ENCODE data around the gene LARP6. TPM values are rescaled to one million over a fixed set of nuclear protein-coding genes. Genes with fewer than 3 reads are reported as not detected.

LARP6 gene
- total and polyA plus RNA-seq, 4 donors = 4.2 to 8.7 (median 6.8) TPM

- H3K36me3 ChIP-seq (ENCODE audit: control insufficient read depth in 4 of 4, insufficient read depth in 4 of 4, low read length in 4 of 4) = no peaks in the 10 kb centered on the region
- no peak for TF ChIP-seq CTCF (IDR thresholded peaks at IDR 0.05; ENCODE audit: control extremely low read depth, extremely low read depth)
- H3K9me3 ChIP-seq (ENCODE audit: control insufficient read depth in 4 of 4, insufficient read depth in 3 of 4, low read length in 3 of 4) = no peaks in the 10 kb centered on the region
- peaks cover 2 to 35% (median 14%) of the 10 kb centered on the region in 5 donors for H3K4me1 ChIP-seq (ENCODE audit: control insufficient read depth in 5 of 5, insufficient read depth in 5 of 5, low read length in 5 of 5)
- 90% methylated on average over 3 of the region's 3 CpGs for WGBS, 2 donors
- no peak overlapping the region for H3K27ac ChIP-seq (ENCODE audit: low read depth in 1 of 2, low read length in 1 of 2)
- H3K4me3 ChIP-seq = no peak overlapping the region
- ATAC-seq (ENCODE audit: insufficient read depth, low FRiP score) (no peak), DNase-seq (peak in 2 of 3 donors; percentile 15 to 39)
- peak overlapping the region in 1 of 2 donors; percentile 42 for H3K9ac ChIP-seq (ENCODE audit: insufficient read depth in 1 of 2, low read length in 2 of 2)
- no peaks in the 10 kb centered on the region for H3K27me3 ChIP-seq (ENCODE audit: control insufficient read depth in 3 of 3, insufficient read depth in 3 of 3, low read length in 2 of 3)
Observed at GRCh38 chr15:70869346-70869745, 15.4 kb upstream of the LARP6 start.

GRCh38 chr15:70867911-70868467 is 14.0 kb upstream of the LARP6 start:
- no peak for TF ChIP-seq CTCF (IDR thresholded peaks at IDR 0.05; ENCODE audit: control extremely low read depth, extremely low read depth)
- H3K4me1 ChIP-seq (ENCODE audit: control insufficient read depth in 5 of 5, insufficient read depth in 5 of 5, low read length in 5 of 5) = peaks cover 2 to 35% (median 14%) of the 10 kb centered on the region in 5 donors
- no peaks in the 10 kb centered on the region for H3K36me3 ChIP-seq (ENCODE audit: control insufficient read depth in 4 of 4, insufficient read depth in 4 of 4, low read length in 4 of 4)
- H3K9ac ChIP-seq (ENCODE audit: insufficient read depth in 1 of 2, low read length in 2 of 2) = peak overlapping the region in 1 of 2 donors; percentile 30
- ATAC-seq (ENCODE audit: insufficient read depth, low FRiP score) (no peak), DNase-seq (peak; percentile 82 to 93 (median 93))
- H3K4me3 ChIP-seq = no peak overlapping the region
- no peaks in the 10 kb centered on the region for H3K27me3 ChIP-seq (ENCODE audit: control insufficient read depth in 3 of 3, insufficient read depth in 3 of 3, low read length in 2 of 3)
- H3K27ac ChIP-seq (ENCODE audit: low read depth in 1 of 2, low read length in 1 of 2) = no peak overlapping the region
- H3K9me3 ChIP-seq (ENCODE audit: control insufficient read depth in 4 of 4, insufficient read depth in 3 of 4, low read length in 3 of 4) = no peaks in the 10 kb centered on the region
- WGBS, 2 donors = 44 to 54% methylated on average over 6 of the region's 6 CpGs

- Histone ChIP-seq H3K9me3 (ENCODE audit: control insufficient read depth in 4 of 4, insufficient read depth in 3 of 4, low read length in 3 of 4) (no peaks in the 10 kb centered on the region), H3K27me3 (ENCODE audit: control insufficient read depth in 3 of 3, insufficient read depth in 3 of 3, low read length in 2 of 3) (no peaks in the 10 kb centered on the region), H3K9ac (ENCODE audit: insufficient read depth in 1 of 2, low read length in 2 of 2) (no peak overlapping the region), H3K4me1 (ENCODE audit: control insufficient read depth in 5 of 5, insufficient read depth in 5 of 5, low read length in 5 of 5) (peaks cover 2 to 35% (median 14%) of the 10 kb centered on the region in 5 donors), H3K27ac (ENCODE audit: low read depth in 1 of 2, low read length in 1 of 2) (peak overlapping the region in 1 of 2 donors; percentile 18), H3K36me3 (ENCODE audit: control insufficient read depth in 4 of 4, insufficient read depth in 4 of 4, low read length in 4 of 4) (no peaks in the 10 kb centered on the region), H3K4me3 (no peak overlapping the region)
- 87 to 91% methylated on average over 5 of the region's 5 CpGs for WGBS, 2 donors
- no peak for ATAC-seq (ENCODE audit: insufficient read depth, low FRiP score)
- DNase-seq = no peak
- TF ChIP-seq CTCF (IDR thresholded peaks at IDR 0.05; ENCODE audit: control extremely low read depth, extremely low read depth) = no peak
Observed at GRCh38 chr15:70866982-70867641, 13.2 kb upstream of the LARP6 start.

Measured in lung (tissue), 12 donors.